ENCODE measurements around the gene ERC2.

GRCh38 chr3:56183529-56183928 is 284.7 kb downstream of the ERC2 start:
- TF ChIP-seq POLR2A (IDR thresholded peaks at IDR 0.05; ENCODE audit: low read depth, low read length) (no peak), POLR2AphosphoS5 (IDR thresholded peaks at IDR 0.05; ENCODE audit: low read depth, low read length) (no peak)
